NCI-H128 (cell line): Measurements from ENCODE around the gene IDH2.
"Not testable (repeated sequence)": the region's sequence is repeated elsewhere in the genome, so short reads cannot be mapped to it uniquely, and the experiment has no call there.

Experiments used
- DNase-seq: peaks from one replicate; lab custom pipeline; 2025; ENCODE audit not compliant: unreplicated experiment; lab: John Stamatoyannopoulos, UW

The IDH2 gene

DNA sequence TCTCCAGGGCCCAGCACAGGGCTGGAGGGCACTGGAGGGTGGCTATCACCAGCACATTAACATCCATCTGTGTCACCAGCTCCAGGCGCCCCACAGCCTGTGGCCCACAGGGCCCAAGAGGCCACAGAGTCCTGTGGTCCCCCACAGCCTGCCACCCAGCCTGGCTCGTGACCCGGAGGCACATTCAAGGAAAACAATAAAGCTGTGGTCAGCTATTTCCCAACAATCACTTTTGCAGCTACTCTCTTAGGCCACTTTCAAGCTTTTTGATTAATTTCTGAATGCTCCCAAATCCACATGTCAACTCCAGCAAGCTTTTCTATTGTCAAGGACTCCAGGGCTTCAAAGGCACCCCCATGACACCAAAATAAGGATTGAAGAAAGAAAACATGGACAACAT lies 16.7 kb downstream of the IDH2 start:
- DNase-seq: no peak

DNA sequence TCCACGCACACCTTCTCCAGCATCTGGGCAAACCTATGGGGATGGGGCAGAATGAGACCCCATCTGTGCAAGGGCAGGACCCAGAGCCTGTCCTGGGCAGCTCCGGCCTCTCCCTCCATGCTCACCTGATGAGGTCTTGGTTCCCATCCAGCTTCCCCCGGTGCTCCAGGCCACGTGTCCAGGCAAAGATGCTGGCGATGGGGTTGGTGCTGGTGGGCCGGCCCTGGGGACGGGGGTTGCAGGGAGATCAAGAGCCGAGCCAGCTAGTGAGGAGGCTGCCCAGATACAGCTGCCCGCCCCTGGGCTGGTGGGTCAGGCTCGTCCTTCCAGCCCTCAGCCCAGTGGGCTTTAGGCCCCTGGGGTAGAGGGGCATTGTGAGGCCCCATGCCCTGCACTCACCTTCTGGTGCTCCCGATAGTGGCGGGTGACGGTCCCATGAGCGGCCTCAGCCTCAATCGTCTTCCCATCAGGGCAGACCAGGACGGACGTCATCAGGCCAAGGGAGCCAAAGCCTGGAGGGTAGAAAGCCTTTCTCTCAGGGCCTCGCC lies 17.3 kb downstream of the IDH2 start:
- DNase-seq: no peak

- DNase-seq: no peak
These were observed 18.2 kb downstream of the IDH2 start for GRCh38 chr15:90083954-90084607.

- no peak for DNase-seq
These were observed 18.8 kb downstream of the IDH2 start for GRCh38 chr15:90083419-90083818.

DNA sequence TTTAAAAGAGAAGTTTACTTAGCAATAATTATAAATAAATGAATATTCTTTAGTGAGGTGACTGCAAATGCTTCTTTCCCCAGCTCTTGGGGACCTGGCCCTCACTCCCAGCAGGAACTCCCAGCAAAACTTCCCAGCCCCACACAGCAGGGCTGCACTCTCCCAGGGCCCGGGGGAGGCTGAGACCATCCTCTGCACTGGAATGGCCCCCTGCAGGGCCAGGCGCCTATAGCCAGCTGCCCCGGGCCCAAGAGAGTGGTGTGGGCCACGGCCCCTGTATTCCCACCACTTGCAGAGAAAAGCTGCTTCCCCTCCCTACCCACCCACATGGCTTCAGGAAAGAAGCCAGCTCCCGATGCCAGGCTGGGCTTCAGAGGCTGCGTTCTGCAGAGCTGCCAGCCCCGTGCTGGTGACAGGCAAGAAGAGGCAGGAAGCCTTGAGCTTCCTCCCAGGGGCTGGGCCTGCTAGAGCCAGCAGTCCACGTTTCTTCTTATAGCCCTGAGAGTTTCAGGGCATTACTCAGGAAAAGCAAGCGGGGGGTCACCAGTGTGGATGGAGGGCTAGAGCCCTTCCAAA lies 20.0 kb downstream of the IDH2 start:
- no peak for DNase-seq

DNA sequence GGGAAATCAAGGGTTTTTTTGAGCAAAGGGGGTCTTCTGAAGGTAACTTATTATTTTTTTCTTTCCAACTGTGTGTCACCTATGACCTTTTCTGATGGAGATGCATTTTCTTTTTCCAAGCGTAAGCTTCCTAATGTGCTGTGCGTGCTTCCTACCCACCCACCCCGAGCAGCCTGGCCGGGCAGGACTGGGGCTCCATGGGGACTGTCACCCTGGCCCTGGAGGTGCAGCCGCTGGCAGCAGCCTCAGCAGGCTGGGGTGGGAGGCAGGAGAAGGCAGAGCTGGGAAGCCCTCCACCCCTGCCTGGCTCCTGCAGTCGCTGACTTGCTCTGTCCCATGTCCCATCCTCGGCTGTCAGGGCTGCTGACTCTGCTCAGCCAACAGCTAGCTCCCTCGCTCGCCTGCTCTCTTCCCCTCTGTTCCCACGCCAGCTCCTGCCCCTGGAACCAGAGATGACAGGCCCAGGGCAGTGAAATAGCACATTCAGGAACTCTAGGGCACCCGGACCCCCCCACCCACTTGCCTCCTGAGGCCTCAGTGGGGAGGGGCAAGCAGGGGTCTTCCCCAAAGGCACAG lies 21.4 kb downstream of the IDH2 start:
- DNase-seq: no peak

GRCh38 chr15:90080458-90080755 lies 21.9 kb downstream of the IDH2 start:
- DNase-seq: no peak

DNA sequence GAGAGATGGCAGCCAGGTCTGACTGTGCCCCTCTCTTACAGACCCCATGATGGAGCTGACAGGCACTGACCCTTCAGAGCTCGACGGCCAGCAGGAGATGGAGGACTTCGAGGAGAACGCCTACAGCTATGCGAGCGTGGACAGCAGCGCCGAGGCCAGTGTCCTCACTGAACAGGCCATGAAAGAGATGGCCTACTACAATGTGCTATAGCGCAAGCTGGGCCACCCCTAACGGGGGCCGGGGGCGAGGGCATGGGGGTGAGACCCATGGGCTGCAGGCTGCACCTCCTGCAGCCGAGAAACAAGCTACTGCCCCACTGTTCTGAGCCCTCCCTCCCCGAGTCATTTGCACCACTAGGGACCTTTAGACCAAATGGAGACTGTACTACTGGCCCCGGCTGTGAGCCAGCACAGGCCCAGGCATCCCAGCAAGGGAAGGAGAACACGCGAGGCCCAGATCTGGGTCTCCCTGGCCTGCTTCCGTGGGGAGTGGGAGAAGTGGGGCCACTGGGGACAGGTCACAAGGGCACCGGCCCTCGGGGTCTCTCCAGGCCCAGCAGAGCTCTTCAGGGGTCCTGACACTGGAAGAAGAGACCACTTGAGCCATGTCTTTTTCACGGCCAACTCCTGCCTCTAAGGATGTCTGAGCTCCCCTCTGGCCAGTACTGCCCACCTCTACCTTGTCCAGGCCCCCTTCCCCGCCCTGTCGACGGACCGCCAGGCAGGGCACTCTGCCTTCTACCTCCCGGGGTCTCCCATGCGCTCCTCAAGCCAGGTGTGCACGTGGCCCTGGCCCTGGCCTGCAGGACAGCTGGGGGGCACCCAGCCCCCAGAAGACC lies 22.4 kb downstream of the IDH2 start:
- DNase-seq: no peak

DNA sequence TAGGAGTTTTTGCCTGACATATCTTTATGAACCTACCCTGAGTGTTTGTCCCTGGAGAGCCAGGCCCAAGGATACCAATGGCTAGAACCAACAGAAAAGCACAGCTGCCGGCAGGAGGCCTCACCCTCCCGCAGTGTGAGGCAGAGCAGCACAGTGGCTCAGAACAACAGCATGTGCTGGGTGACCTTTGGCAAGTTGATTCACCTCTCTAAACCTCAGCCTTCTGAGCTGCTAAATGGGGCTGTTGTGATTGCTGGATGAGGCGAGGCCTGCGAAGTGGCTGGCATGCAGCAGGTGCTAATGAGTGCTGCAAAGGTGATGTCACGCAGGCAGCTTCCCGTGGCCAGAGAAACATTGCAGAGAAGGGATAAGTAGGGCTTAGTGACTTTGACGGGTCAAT lies 23.3 kb downstream of the IDH2 start:
- DNase-seq: no peak

DNA sequence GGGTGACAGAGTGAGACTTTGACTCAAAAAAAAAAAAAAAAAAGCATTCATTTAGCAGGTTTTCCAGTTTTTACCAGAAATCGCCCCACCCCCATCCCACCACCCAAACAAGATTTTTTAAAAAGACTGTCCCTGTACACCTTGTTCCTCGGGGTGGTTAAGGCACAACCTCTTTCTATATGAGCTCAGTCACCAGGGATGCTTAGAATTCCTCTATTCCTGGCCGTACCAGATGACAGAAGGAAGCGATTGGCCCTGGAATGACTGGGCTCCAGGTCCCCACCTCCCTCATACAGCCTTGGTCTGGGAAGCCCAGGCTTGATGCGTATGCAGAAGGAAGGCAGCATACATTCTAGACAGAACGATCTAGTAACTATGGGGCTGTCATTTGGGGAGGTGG lies 25.6 kb downstream of the IDH2 start:
- no peak for DNase-seq

DNA sequence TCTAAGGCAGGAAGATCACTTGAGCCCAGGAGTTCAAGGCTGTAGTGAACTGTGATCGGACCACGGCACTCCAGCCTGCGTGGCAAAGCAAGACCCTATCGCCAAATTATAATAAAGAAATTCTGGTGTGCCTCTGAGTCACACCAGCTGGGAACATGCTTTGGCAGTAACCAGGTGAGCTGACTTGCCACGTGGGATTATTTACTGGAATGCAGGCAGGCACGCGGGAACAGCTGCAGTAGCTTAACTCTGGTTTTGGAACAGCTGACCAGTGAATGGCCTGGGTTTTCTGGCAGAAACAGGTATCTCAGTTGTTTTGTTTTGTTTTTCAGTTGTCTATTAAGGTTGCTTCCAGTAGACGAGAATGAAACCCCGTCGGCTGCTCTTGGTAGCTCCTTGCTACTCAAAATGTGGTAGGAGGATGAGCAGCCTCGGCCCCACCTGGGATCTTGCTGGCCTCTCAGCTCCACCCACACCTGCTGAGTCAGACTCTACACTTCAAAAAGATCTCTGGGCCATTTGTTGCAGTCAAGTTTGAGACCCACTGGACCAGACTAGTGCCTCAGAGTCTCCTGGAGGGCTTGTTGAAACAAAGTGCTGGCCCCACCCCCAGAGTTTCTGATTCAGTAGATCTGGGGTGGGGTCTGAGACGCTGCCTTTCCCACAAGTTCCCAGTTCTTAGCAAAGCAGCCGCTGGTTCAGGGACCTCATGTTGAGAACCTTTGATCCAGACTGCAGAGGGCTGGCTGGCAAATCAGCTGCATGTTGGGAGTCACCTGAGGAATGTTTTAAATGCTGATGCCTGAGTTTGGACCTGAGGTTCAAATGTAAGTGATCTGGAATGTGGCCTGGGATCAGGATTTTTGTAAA lies 26.6 kb downstream of the IDH2 start:
- no peak for DNase-seq

DNA sequence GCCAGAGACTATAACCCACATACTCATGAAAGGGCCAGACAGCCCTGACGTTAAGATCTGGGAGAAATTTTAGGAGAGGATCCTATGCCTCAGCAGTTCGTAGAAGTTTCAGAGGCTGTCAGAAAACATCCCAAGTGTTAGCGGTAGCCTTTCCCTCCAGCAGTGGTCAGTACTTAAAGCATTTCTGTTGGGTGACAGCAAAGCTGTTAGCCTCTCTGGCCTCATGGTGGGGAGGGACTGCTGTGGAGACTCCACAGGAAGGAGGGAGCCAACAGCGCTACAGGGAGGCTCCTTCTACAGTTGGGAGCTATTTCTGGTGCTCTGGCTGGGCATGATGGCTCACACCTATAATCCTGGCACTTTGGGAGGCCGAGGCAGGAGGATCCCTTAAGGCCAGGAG lies 27.4 kb downstream of the IDH2 start:
- no peak for DNase-seq

DNA sequence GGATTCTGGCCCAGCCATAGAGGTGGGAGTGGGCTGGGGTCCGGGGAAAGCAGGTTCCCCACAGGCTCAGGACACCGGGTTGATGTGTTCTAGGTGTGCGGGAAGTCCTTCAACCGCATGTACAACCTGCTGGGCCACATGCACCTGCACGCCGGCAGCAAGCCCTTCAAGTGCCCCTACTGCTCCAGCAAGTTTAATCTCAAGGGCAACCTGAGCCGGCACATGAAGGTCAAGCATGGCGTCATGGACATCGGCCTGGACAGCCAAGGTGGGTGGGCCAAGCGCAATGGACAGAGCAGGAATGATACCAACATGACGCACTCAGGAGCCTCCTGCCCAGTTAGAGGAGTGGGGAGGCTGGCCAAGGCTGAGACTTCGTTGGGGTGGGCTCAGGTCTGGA lies 28.2 kb downstream of the IDH2 start:
- DNase-seq: no peak

GRCh38 chr15:90072978-90073640 lies 29.2 kb downstream of the IDH2 start:
- no peak for DNase-seq

GRCh38 chr15:90071220-90071807 lies 31.0 kb downstream of the IDH2 start:
- DNase-seq: no peak

GRCh38 chr15:90070623-90071022 lies 31.6 kb downstream of the IDH2 start:
- not testable (repeated sequence) for DNase-seq

GRCh38 chr15:90067953-90068606 lies 34.2 kb downstream of the IDH2 start:
- DNase-seq: no peak

DNA sequence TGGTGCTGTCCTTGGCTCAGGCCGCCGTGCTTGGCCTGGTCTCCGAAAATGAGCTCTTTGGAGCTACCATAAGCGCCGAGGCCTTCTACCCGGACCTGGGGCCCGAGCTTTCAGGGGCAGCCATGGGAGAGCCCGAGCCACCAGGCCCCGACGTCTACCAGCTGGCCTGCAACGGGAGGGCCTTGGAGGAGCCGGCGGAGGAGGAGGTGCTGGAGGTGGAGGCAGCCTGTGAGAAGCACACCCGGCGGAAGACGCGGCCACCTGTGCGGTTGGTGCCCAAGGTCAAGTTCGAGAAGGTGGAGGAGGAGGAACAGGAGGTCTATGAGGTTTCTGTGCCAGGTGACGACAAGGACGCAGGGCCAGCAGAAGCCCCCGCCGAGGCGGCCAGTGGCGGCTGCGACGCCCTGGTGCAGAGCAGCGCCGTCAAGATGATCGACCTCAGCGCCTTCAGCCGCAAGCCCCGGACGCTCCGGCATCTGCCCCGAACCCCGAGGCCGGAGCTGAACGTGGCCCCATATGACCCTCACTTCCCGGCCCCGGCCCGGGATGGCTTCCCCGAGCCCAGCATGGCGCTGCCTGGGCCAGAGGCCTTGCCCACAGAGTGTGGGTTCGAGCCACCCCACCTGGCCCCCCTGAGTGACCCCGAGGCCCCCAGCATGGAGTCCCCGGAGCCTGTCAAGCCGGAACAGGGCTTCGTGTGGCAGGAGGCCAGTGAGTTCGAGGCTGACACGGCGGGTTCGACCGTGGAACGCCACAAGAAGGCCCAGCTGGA lies 34.9 kb downstream of the IDH2 start:
- DNase-seq: no peak

DNA sequence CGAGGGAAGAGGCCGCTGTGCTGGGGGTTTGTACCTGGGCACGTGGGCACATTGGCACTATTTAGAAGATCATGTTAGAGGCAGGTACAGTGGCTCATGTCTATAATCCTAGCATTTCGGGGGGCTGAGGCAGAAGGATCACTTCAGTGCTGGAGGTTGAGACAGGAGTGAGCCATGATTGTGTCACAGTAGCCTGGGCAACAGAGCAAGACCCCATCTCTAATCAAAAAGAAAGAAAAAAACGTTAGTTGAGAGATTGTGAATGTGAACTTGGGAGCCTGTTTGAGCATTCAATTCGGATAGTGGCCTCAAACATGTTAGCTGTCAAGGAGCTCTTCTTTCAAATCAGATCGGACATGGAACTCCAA lies 36.6 kb downstream of the IDH2 start:
- DNase-seq: no peak
